Measurements from ENCODE around the gene HK3.

The HK3 gene

DNA sequence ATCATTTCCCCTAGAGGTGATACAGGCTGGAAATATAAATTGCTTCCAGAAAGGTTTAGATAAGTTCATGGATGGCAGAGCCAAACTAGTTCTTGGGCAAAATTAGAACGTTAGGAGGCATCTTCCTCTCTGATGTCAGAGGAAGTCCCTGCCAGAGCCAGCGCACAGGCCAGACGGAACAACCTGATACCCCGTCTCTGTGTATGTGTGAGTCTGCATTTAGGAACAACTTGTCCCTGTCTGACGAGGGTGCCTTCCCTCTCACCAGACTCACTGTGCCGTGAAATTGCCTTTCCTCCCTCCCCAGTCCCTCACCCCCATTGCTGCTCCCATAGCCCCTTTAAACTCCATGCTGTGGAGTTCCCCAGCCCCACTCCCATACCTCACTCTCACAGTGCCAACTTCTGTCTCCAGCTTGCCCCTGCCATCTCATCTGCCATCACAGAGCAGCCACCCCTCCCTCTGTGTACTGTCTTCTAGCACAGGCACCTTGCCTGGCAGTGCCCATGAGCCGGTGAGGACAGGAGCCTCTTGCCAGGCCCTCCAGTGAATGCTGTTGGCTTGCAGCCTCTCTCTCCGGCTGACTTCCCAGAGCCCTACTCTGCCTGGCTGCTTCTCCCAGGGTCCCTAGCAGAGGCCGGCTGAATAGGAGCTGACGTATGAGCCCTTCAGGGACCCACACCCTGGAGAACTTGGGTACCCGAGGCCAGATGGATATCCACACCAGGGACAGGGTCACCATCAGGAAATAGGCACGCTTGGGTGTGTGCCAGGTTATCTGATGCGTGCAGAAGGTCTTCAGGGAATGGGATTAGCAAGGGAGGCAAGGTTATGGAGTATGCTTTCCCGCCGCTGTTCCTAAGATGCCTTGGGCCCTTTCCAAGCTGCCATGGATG is 62.1 kb downstream of the HK3 start:
- H3K9me3 ChIP-seq, result no peaks in the 10 kb centered on the region
- H3K27ac ChIP-seq, result no peak overlapping the region
- no peaks in the 10 kb centered on the region for H3K4me1 ChIP-seq
- intact Hi-C loops (cut with DNase I; ENCODE audit: low total_unique reads), result no loop called here
- peaks cover 0 to 34% of the 10 kb centered on the region in 2 donors for H3K27me3 ChIP-seq
- TF ChIP-seq, protein P1, sequence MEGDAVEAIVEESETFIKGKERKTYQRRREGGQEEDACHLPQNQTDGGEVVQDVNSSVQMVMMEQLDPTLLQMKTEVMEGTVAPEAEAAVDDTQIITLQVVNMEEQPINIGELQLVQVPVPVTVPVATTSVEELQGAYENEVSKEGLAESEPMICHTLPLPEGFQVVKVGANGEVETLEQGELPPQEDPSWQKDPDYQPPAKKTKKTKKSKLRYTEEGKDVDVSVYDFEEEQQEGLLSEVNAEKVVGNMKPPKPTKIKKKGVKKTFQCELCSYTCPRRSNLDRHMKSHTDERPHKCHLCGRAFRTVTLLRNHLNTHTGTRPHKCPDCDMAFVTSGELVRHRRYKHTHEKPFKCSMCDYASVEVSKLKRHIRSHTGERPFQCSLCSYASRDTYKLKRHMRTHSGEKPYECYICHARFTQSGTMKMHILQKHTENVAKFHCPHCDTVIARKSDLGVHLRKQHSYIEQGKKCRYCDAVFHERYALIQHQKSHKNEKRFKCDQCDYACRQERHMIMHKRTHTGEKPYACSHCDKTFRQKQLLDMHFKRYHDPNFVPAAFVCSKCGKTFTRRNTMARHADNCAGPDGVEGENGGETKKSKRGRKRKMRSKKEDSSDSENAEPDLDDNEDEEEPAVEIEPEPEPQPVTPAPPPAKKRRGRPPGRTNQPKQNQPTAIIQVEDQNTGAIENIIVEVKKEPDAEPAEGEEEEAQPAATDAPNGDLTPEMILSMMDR (IDR thresholded peaks at IDR 0.05), result no peak
- no peak overlapping the region for H3K4me3 ChIP-seq
- H3K36me3 ChIP-seq, result no peaks in the 10 kb centered on the region
- DNase-seq, result no peak

DNA sequence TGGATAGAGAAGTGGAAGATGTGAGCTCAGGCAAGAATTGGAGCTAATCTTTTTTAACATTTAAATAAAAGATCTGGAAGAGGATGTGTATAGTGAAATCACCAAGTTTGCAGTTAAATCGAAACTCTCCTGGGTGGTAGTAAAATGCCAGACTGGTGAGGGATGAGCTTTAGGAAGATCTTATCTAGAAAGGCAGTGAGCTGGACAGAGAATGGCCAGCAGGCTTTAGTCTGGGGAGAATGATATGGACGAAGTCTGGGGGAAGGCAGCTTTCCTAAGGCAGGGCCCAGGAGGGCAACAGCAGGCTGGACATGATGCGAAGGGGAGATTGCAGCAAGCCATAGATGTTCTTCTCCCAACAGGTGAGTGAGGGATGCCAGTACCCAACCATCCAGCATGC is 63.2 kb downstream of the HK3 start:
- DNase-seq, result no peak
- intact Hi-C loops (cut with DNase I; ENCODE audit: low total_unique reads), result no loop called here
- peaks cover 0 to 33% of the 10 kb centered on the region in 2 donors for H3K27me3 ChIP-seq
- H3K9me3 ChIP-seq, result no peaks in the 10 kb centered on the region
- no peak overlapping the region for H3K4me3 ChIP-seq
- no peaks in the 10 kb centered on the region for H3K36me3 ChIP-seq
- no peaks in the 10 kb centered on the region for H3K4me1 ChIP-seq
- H3K27ac ChIP-seq, result no peak overlapping the region
- TF ChIP-seq, protein P1 (IDR thresholded peaks at IDR 0.05), result no peak

DNA sequence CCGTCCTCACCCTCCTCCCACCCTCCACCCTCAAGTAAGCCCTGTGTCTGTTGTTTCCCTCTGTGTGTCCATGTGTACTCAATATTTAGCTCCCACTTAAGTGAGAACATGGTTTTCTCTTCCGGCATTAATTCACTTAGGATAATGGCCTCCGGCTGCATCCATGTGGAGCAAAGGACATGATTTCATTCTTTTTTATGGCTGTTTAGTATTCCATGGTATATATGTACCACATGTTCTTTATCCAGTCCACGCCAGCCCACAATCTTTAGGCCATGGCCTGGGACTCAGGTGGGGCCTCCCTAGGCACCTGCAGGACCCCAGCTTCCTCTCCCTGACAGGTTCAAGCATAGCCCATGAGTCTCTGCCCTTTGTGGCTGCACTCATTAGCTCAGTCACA is 65.9 kb downstream of the HK3 start:
- TF ChIP-seq, protein P1 (IDR thresholded peaks at IDR 0.05), result no peak
- no peak for DNase-seq
- Histone ChIP-seq H3K36me3 (no peaks in the 10 kb centered on the region), H3K4me3 (no peak overlapping the region), H3K9me3 (no peaks in the 10 kb centered on the region), H3K27ac (no peak overlapping the region), H3K4me1 (no peaks in the 10 kb centered on the region), H3K27me3 (peaks cover 0 to 38% of the 10 kb centered on the region in 2 donors)
- intact Hi-C loops (cut with DNase I; ENCODE audit: low total_unique reads), result no loop called here

DNA sequence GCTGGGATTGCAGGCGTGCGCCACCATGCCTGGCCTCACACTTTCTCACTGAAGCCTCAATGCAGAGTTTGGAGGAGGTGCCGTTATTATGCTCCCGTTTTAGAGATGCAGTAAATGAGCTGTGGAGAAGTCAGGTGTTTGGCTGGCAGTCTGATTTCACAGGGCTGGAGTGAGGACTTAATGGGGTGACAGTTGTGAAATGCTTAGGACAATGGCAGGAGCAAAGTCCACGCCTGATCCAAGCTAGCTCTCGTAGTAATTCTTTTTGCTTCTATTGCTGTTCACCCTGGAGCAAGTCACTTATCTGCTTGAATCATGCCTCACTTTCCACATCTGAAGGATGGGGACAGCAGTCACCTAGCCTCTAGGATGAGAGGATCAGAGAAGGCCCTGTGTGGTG is 67.0 kb downstream of the HK3 start:
- intact Hi-C loops (cut with DNase I; ENCODE audit: low total_unique reads), result no loop called here
- Histone ChIP-seq H3K4me3 (no peak overlapping the region), H3K4me1 (no peaks in the 10 kb centered on the region), H3K36me3 (no peaks in the 10 kb centered on the region), H3K9me3 (no peaks in the 10 kb centered on the region), H3K27ac (no peak overlapping the region), H3K27me3 (peaks cover 0 to 39% of the 10 kb centered on the region in 2 donors)
- no peak for DNase-seq
- TF ChIP-seq, protein P1 (IDR thresholded peaks at IDR 0.05), result no peak

DNA sequence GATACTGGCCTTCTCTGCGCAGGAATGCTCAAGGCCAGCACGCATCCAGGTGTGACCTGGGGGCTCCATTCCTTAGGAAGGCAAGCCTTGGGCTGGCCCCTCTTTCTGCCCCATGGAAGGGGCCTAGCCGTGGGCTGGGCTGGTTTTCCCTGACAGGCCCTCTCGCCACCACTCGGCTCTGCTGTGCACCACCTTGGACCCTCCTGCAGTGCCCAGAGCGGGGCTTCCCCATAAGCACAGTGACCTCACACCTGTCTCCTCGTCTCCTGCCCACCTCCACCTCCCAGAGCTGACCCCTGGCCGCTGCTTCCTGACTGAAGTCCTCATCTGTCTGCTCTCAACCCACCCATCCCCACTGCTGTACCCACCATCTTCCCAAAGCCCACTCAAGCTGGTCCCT is 67.7 kb downstream of the HK3 start:
- TF ChIP-seq, protein P1 (IDR thresholded peaks at IDR 0.05), result no peak
- Histone ChIP-seq H3K9me3 (no peaks in the 10 kb centered on the region), H3K4me3 (no peak overlapping the region), H3K4me1 (no peaks in the 10 kb centered on the region), H3K27me3 (peaks cover 0 to 39% of the 10 kb centered on the region in 2 donors), H3K36me3 (no peaks in the 10 kb centered on the region), H3K27ac (no peak overlapping the region)
- intact Hi-C loops (cut with DNase I; ENCODE audit: low total_unique reads), result no loop called here
- no peak for DNase-seq

Data from tibial artery (tissue), 4 donors.